ENCODE measurements around the gene YAE1. TPM values are rescaled to one million over a fixed set of nuclear protein-coding genes. Genes with fewer than 3 reads are reported as not detected.

The YAE1 gene
- total and polyA plus RNA-seq, 2 of the 13 experiments (the other 11 are each of a cell fraction or from before 2014, with no cell fraction given): 18.7 to 28.3 TPM

- Histone ChIP-seq H4K20me1 (ENCODE audit: insufficient read depth, low read length) (no peaks in the 10 kb centered on the region), H3K9me3 (ENCODE audit: low read length) (no peaks in the 10 kb centered on the region), H3K4me1 (ENCODE audit: insufficient read depth, low read length) (peaks cover 3% of the 10 kb centered on the region), H3K9ac (ENCODE audit: insufficient read depth, low read depth, low read length) (no peak overlapping the region), H2AFZ (ENCODE audit: low read length) (no peak overlapping the region), H3K27me3 (ENCODE audit: control insufficient read depth in 1 of 2, insufficient read depth in 2 of 2, low read length in 2 of 2) (no peaks in the 10 kb centered on the region), H3K27ac (ENCODE audit: extremely low read length, insufficient read depth, low read length) (no peak overlapping the region), H3K36me3 (replicated peaks in 1 of 2; ENCODE audit: control insufficient read depth in 1 of 2, insufficient read depth in 2 of 2, low read length in 2 of 2) (peaks cover 0 to 17% of the 10 kb centered on the region in 2 experiments; a peak in 3 of 5 replicates), H3K4me2 (ENCODE audit: low read depth, low read length) (no peak overlapping the region), H3K79me2 (ENCODE audit: insufficient read depth, low read length) (no peaks in the 10 kb centered on the region), H3K4me3 (replicated peaks in 1 of 3; ENCODE audit: insufficient read depth in 1 of 3, low read depth in 2 of 3, low read length in 3 of 3) (no peak overlapping the region)
- ChIA-PET POLR2A (interaction anchor here (1.1 kb wide), 1 partner anchor 8 kb away, joined by 3 read pairs; the partner anchor contains the start of gene YAE1), CTCF (ENCODE audit: low intra/inter-chr PET ratio, low total read pairs) (no interaction called here)
- no peak for TF ChIP-seq ZNF607 (CRISPR knock-in tag; IDR thresholded peaks at IDR 0.05; ENCODE audit: borderline replicate concordance)
- TF ChIP-seq POLR2G (IDR thresholded peaks at IDR 0.05; ENCODE audit: low read depth, low read length): no peak
- no peak for TF ChIP-seq ZBTB7A (CRISPR knock-in tag; IDR thresholded peaks at IDR 0.05)
- TF ChIP-seq, protein P1, sequence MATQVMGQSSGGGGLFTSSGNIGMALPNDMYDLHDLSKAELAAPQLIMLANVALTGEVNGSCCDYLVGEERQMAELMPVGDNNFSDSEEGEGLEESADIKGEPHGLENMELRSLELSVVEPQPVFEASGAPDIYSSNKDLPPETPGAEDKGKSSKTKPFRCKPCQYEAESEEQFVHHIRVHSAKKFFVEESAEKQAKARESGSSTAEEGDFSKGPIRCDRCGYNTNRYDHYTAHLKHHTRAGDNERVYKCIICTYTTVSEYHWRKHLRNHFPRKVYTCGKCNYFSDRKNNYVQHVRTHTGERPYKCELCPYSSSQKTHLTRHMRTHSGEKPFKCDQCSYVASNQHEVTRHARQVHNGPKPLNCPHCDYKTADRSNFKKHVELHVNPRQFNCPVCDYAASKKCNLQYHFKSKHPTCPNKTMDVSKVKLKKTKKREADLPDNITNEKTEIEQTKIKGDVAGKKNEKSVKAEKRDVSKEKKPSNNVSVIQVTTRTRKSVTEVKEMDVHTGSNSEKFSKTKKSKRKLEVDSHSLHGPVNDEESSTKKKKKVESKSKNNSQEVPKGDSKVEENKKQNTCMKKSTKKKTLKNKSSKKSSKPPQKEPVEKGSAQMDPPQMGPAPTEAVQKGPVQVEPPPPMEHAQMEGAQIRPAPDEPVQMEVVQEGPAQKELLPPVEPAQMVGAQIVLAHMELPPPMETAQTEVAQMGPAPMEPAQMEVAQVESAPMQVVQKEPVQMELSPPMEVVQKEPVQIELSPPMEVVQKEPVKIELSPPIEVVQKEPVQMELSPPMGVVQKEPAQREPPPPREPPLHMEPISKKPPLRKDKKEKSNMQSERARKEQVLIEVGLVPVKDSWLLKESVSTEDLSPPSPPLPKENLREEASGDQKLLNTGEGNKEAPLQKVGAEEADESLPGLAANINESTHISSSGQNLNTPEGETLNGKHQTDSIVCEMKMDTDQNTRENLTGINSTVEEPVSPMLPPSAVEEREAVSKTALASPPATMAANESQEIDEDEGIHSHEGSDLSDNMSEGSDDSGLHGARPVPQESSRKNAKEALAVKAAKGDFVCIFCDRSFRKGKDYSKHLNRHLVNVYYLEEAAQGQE (IDR thresholded peaks at IDR 0.05; ENCODE audit: borderline replicate concordance in 1 of 2, low read depth in 1 of 2, low read length in 2 of 2): no peak
- TF ChIP-seq, protein P2, sequence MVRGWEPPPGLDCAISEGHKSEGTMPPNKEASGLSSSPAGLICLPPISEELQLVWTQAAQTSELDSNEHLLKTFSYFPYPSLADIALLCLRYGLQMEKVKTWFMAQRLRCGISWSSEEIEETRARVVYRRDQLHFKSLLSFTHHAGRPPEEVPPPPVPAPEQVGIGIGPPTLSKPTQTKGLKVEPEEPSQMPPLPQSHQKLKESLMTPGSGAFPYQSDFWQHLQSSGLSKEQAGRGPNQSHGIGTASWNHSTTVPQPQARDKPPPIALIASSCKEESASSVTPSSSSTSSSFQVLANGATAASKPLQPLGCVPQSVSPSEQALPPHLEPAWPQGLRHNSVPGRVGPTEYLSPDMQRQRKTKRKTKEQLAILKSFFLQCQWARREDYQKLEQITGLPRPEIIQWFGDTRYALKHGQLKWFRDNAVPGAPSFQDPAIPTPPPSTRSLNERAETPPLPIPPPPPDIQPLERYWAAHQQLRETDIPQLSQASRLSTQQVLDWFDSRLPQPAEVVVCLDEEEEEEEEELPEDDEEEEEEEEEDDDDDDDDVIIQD (CRISPR knock-in tag; IDR thresholded peaks at IDR 0.05; ENCODE audit: low read depth): no peak
- no peak for TF ChIP-seq ZNF543 (CRISPR knock-in tag; IDR thresholded peaks at IDR 0.05)
- no peak for TF ChIP-seq SP1 (IDR thresholded peaks at IDR 0.05)
- no peak for TF ChIP-seq SP1 (CRISPR knock-in tag; IDR thresholded peaks at IDR 0.05)
- ATAC-seq (no peak), FAIRE-seq (no peak), DNase-seq (ENCODE audit: low spot score) (no peak)
- in situ Hi-C loops (cut with HindIII; ENCODE audit: extremely low pct_ligation_motif_present, low pct_unique_long_range_greater_than_20kb): no loop called here
- WGBS (ENCODE audit: low lambda C conversion rate): 95% methylated on average over 2 of the region's 2 CpGs
- BruUV-seq (replicated peaks): no TSS peak
- intact Hi-C loops (cut with micrococcal nuclease; ENCODE audit: unreplicated experiment): no loop called here
These were observed 8.6 kb downstream of the YAE1 start for GRCh38 chr7:39574673-39575349.

Data from HepG2 (cell line).